Mucosa of descending colon (tissue), 3 donors: Measurements from ENCODE around the gene VPS72. TPM values are rescaled to one million over a fixed set of nuclear protein-coding genes. Genes with fewer than 3 reads are reported as not detected.

Experiments used
- ATAC-seq: fragments of 200-7000 bp; cut with Tn5 transposase; one replicate; pipeline ENCODE4 v1.9.1; 2020; ENCODE audit warnings: mild to moderate bottlenecking, moderate library complexity
- DNase-seq, 3 donors: peaks; one replicate each; pipeline ENCODE4 v3.0.0-alpha.2; 2020
- H3K36me3 ChIP-seq: fragments of 200-600 bp; one replicate; pipeline ENCODE4 v1.8.0; 2021; ENCODE audit warnings: low read depth, mild to moderate bottlenecking
- H3K4me1 ChIP-seq: fragments of 200-600 bp; one replicate; pipeline ENCODE4 v1.8.0; 2021; ENCODE audit warnings: low read depth, mild to moderate bottlenecking
- H3K4me3 ChIP-seq: fragments of 200-600 bp; one replicate; pipeline ENCODE4 v1.8.0; 2021; ENCODE audit warnings: mild to moderate bottlenecking
- H3K9me3 ChIP-seq: fragments of 200-600 bp; one replicate; pipeline ENCODE4 v1.8.0; 2021; ENCODE audit warnings: mild to moderate bottlenecking
- intact Hi-C, 2 donors: fragments of 100-400 bp; cut with DNase I in 1 of 2; cut with micrococcal nuclease in 1 of 2; formaldehyde crosslinking; loops; one replicate each; pipeline versions ENCODE4 v1.11.0 to v1.11.1; 2022; cut with DNase I, micrococcal nuclease
- total RNA-seq, 3 donors: library from RNA; stranded (reverse); fragmentation: NEBNext Ultra II Directional in 2 of 3; extraction: Animal tissue kit (Norgen Biotek cat#: 25700) in 2 of 3; gene quantifications; one replicate each; pipeline versions ENCODE4 v1.2.1 to v1.2.4, GENCODE V29; 2021 to 2023
- TF ChIP-seq, protein P1 (sequence below): fragments of 200-600 bp; IDR thresholded peaks from one replicate; pipeline ENCODE4 v1.8.0; 2022; ENCODE audit warnings: antibody characterized with exemption, mild to moderate bottlenecking
- donor health status: DM: no; HTN: no; CAD: no; lungs with moderate emphysema.
- donor health status: DM: no; HTN: no; CAD: no.
- donor health status: DM: no; HTN: yes; CAD: no.

The VPS72 gene
- total RNA-seq, 3 donors from 2014 or later = 32.1 to 56.5 (median 35.3) TPM

DNA sequence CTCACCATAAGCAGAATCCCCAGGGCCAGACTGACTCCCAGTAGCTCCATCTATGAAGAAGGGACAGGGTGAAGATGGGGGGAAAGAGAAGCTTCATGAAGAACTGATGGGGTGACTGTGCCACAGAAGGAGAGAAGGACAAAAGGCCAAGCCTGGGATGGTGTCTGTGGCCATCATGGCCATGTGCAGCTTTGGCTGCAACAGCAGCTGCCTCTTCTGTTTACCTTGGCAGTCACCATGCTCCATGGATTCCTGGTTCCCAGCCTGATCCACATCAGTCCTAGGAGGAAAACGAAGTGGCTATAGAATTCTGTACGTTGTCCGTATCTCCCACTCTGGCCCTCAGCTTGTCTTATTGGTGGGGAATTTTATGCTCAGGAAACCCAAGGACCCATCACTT lies 55.6 kb downstream of the VPS72 start:
- no peak for ATAC-seq
- no peaks in the 10 kb centered on the region for H3K36me3 ChIP-seq
- TF ChIP-seq, protein P1, sequence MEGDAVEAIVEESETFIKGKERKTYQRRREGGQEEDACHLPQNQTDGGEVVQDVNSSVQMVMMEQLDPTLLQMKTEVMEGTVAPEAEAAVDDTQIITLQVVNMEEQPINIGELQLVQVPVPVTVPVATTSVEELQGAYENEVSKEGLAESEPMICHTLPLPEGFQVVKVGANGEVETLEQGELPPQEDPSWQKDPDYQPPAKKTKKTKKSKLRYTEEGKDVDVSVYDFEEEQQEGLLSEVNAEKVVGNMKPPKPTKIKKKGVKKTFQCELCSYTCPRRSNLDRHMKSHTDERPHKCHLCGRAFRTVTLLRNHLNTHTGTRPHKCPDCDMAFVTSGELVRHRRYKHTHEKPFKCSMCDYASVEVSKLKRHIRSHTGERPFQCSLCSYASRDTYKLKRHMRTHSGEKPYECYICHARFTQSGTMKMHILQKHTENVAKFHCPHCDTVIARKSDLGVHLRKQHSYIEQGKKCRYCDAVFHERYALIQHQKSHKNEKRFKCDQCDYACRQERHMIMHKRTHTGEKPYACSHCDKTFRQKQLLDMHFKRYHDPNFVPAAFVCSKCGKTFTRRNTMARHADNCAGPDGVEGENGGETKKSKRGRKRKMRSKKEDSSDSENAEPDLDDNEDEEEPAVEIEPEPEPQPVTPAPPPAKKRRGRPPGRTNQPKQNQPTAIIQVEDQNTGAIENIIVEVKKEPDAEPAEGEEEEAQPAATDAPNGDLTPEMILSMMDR = no peak

DNA sequence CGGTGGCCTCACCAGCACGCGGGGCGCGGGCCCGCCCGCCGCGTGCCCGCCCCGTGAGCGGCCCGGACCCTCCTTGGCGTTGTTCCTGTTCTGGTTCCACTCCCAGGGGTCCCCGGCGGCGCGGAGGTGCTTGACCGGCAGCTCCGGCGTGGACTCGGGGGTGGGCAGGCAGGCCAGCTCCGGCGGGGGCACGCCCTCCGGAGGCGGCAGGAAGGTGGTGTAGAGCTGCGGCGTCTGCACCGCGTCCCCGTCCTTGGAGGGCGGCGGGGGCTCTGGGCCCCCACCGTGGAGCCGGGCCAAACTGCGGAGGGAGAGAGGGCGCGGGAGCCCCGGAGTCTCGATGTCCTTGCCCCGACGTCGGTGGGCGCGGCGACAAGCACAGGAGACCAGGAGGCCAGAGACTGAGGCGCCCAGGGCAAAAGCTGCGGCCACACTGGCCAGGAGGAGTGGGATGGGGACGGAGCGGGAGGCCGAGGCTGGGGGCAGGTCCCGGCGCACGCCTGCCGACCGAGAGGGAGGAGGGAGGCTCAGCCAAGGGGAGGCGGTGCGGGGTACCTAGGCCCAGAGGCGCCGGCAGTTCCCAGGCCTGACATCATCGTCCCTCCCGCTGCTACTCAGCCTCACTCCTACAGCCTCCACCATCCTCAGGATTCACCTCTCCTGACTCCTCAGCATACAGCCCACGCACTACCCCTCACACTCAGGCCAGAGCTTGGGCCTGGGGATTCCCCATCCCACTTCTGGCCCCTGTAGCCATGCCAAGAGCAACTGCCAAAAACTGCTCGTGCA lies 56.8 kb downstream of the VPS72 start:
- Histone ChIP-seq H3K9me3 (no peaks in the 10 kb centered on the region), H3K36me3 (no peaks in the 10 kb centered on the region), H3K4me1 (no peaks in the 10 kb centered on the region), H3K4me3 (no peak overlapping the region)
- intact Hi-C loops = no loop called here
- TF ChIP-seq, protein P1 = no peak
- ATAC-seq (no peak), DNase-seq (no peak)

More for the DNA sequence above, 55.6 kb downstream of the VPS72 start:
- H3K4me3 ChIP-seq = no peak overlapping the region
- DNase-seq = no peak
- no peaks in the 10 kb centered on the region for H3K9me3 ChIP-seq
- intact Hi-C loops = no loop called here
- H3K4me1 ChIP-seq = no peaks in the 10 kb centered on the region

GRCh38 chr1:151132335-151133017 lies 57.5 kb downstream of the VPS72 start:
- Histone ChIP-seq H3K4me3 (no peak overlapping the region), H3K9me3 (no peaks in the 10 kb centered on the region), H3K36me3 (no peaks in the 10 kb centered on the region), H3K4me1 (no peaks in the 10 kb centered on the region)
- TF ChIP-seq, protein P1 = no peak
- DNase-seq (no peak), ATAC-seq (peak; percentile 17)
- intact Hi-C loops = no loop called here

- TF ChIP-seq, protein P1 = no peak
- peak in 1 of 3 donors; percentile 60 for DNase-seq
Measured at GRCh38 chr1:151131701-151132334, 58.2 kb downstream of the VPS72 start.

DNA sequence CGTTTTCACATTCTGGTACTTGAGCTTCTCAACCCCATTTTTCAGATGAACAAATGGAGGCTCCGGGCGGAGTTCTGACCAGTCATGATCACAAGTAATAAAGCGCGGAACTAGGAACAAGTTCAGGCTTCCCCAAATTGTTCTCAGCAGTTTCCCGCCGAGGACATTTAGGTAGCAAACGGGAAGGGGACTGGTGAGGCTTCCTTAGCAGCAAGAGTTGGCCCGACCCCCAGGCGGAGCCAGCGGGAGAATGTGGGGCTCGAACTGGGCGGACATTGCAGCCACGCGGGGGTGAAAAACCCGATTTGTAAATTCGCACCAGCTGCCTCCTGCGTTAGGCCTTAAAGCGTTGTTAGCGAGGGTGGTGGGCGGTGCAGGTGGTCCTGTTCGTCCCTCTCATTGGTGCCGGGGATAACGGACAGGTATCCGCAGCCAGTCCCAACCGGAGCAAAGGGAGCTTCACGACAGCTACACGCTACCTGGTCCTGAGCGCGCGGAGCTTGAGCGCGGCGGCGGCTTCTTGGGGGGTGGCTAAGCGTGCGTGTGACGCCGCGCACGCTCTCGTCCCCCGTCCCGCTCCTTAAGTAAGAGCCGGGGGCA lies 58.9 kb downstream of the VPS72 start:
- H3K36me3 ChIP-seq = no peaks in the 10 kb centered on the region
- no peak overlapping the region for H3K4me3 ChIP-seq
- H3K4me1 ChIP-seq = no peaks in the 10 kb centered on the region
- peak; percentile 93 for ATAC-seq
- no peaks in the 10 kb centered on the region for H3K9me3 ChIP-seq
- intact Hi-C loops = no loop called here
- peak; percentile 85 to 87 (median 86) for DNase-seq
- TF ChIP-seq, protein P1 = no peak

More at GRCh38 chr1:151131701-151132334, 58.2 kb downstream of the VPS72 start:
- peak; percentile 73 for ATAC-seq
- Histone ChIP-seq H3K36me3 (no peaks in the 10 kb centered on the region), H3K9me3 (no peaks in the 10 kb centered on the region), H3K4me3 (no peak overlapping the region), H3K4me1 (no peaks in the 10 kb centered on the region)
- intact Hi-C loops = no loop called here
